A549 (cell line): ENCODE results near the gene INPP1.
"Not testable (repeated sequence)": the region's sequence is repeated elsewhere in the genome, so short reads cannot be mapped to it uniquely, and the experiment has no call there.

Source experiments
- CBX2 ChIP-seq: fragments of 200-600 bp; sonication (generic); IDR thresholded peaks from 2 replicates; pipeline ENCODE4 v1.6.1; 2016; ENCODE audit warnings: low read depth, mild to moderate bottlenecking, borderline replicate concordance
- RCOR1 ChIP-seq: fragments of 150-350 bp; IDR thresholded peaks from 2 replicates; pipeline ENCODE4 v1.6.1; 2014; ENCODE audit warnings: antibody characterized with exemption, low read length, low read depth
- RFX5 ChIP-seq: fragments of 450-650 bp; IDR thresholded peaks from 2 replicates; pipeline ENCODE4 v1.7.1; 2014; ENCODE audit warnings: antibody characterized with exemption, mild to moderate bottlenecking, moderate library complexity
- TF ChIP-seq, protein P1 (sequence below): fragments of 450-650 bp; IDR thresholded peaks from 2 replicates; pipeline ENCODE4 v1.6.1; 2014; ENCODE audit warnings: antibody characterized with exemption
- TF ChIP-seq, protein P2 (sequence below): fragments of >200 bp; sonication (Bioruptor Twin); formaldehyde crosslinking; IDR thresholded peaks from 3 replicates; pipeline ENCODE4 v1.5.1; 2016

DNA sequence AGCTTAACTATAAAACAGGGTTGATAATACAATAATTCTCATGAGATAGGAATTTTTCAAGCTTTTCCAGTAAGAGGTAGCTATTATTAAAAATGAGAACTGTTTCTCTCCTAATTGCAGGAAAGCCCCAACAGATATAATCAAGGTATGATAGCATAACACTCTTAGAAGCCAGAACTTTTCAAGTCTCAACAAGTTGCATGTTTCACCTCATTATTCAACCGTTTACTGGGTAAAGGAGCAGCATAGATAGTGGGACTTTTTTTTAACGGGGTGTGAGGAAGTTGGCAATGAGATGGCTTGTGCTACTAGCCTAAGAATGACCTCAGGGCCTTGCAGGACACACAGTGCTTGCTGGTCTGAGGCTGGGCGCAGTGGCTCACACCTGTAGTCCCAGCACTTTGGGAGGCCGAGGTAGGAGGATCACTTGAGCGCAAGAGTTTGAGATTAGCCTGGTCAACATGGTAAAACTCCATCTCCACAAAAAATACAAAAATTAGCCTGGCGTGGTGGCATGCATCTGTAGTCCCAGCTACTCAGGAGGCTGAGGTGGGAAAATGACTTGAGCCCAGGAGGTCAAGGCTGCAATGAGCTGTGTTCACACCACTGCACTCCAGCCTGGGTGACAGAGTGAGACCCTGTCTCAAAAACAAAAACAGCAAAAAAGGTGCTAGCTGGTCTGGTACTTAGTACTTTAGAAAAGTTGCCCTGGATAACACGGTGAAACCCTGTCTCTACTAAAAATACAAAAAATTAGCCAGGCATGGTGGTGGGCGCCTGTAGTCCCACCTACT, 15.5 kb downstream of the INPP1 start:
- TF ChIP-seq, protein P1, sequence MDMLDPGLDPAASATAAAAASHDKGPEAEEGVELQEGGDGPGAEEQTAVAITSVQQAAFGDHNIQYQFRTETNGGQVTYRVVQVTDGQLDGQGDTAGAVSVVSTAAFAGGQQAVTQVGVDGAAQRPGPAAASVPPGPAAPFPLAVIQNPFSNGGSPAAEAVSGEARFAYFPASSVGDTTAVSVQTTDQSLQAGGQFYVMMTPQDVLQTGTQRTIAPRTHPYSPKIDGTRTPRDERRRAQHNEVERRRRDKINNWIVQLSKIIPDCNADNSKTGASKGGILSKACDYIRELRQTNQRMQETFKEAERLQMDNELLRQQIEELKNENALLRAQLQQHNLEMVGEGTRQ = not testable (repeated sequence)
- TF ChIP-seq, protein P2, sequence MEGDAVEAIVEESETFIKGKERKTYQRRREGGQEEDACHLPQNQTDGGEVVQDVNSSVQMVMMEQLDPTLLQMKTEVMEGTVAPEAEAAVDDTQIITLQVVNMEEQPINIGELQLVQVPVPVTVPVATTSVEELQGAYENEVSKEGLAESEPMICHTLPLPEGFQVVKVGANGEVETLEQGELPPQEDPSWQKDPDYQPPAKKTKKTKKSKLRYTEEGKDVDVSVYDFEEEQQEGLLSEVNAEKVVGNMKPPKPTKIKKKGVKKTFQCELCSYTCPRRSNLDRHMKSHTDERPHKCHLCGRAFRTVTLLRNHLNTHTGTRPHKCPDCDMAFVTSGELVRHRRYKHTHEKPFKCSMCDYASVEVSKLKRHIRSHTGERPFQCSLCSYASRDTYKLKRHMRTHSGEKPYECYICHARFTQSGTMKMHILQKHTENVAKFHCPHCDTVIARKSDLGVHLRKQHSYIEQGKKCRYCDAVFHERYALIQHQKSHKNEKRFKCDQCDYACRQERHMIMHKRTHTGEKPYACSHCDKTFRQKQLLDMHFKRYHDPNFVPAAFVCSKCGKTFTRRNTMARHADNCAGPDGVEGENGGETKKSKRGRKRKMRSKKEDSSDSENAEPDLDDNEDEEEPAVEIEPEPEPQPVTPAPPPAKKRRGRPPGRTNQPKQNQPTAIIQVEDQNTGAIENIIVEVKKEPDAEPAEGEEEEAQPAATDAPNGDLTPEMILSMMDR = not testable (repeated sequence)
- TF ChIP-seq CBX2, RFX5, RCOR1: not testable (repeated sequence)
